Testis (tissue), 2 donors: Measurements from ENCODE around the gene C1QTNF8.

Experiments
- CTCF ChIP-seq, 3 experiments: fragments of 450-650 bp in 2 of 3; fragments of 200-600 bp in 1 of 3; sonication (generic) in 1 of 3; IDR thresholded peaks; one replicate each; pipeline ENCODE4 v1.5.1; 2016 to 2019; ENCODE audit warnings: antibody characterized with exemption in 3 of 3, mild to moderate bottlenecking in 2 of 3, moderate library complexity in 1 of 3
- POLR2A ChIP-seq: fragments of 450-650 bp; IDR thresholded peaks from one replicate; pipeline ENCODE4 v1.6.1; 2017; ENCODE audit warnings: antibody characterized with exemption, mild to moderate bottlenecking, moderate library complexity

GRCh38 chr16:1130382-1130781 lies 34.3 kb upstream of the C1QTNF8 start:
- TF ChIP-seq CTCF (IDR thresholded peaks at IDR 0.05) (no peak), POLR2A (no peak)
